HG02840 (cell line): ENCODE data around the gene CEACAM3.

ENCODE experiments used
- ATAC-seq: cut with Tn5 transposase; IDR thresholded peaks from one replicate; pipeline ENCODE4 v1.9.1; 2021; ENCODE audit warnings: mild to moderate bottlenecking, moderate library complexity, moderate number of reproducible peaks; ENCODE audit not compliant: unreplicated experiment, low FRiP score

Gene CEACAM3

GRCh38 chr19:41843371-41843770, 47.0 kb downstream of the CEACAM3 start:
- ATAC-seq, result no peak

GRCh38 chr19:41844601-41845000, 48.2 kb downstream of the CEACAM3 start, which contains the start of gene LYPD4:
TSS of gene LYPD4 (minus strand) at chr19:41844683. CDS start at chr19:41839285, 5,398 bp downstream.
- ATAC-seq, result no peak

GRCh38 chr19:41845001-41845050, 48.4 kb downstream of the CEACAM3 start, which contains the start of gene DMRTC2:
TSS of gene DMRTC2 (plus strand) at chr19:41845042. CDS start at chr19:41847429, 2,387 bp downstream.
- ATAC-seq, result no peak

GRCh38 chr19:41845051-41845590, 48.7 kb downstream of the CEACAM3 start:
- ATAC-seq, result no peak

GRCh38 chr19:41847351-41848105, 51.1 kb downstream of the CEACAM3 start:
- ATAC-seq, result no peak

- no peak for ATAC-seq
Measured at GRCh38 chr19:41848666-41849065, 52.3 kb downstream of the CEACAM3 start.

- no peak for ATAC-seq
Measured at GRCh38 chr19:41849067-41849466, 52.7 kb downstream of the CEACAM3 start.

GRCh38 chr19:41850381-41850780, 54.0 kb downstream of the CEACAM3 start:
- ATAC-seq, result no peak

- no peak for ATAC-seq
Measured at GRCh38 chr19:41851456-41851855, 55.1 kb downstream of the CEACAM3 start.

GRCh38 chr19:41853344-41853743, 57.0 kb downstream of the CEACAM3 start:
- no peak for ATAC-seq

- ATAC-seq, result no peak
Measured at GRCh38 chr19:41853768-41854167, 57.4 kb downstream of the CEACAM3 start.

GRCh38 chr19:41859213-41859617, 62.8 kb downstream of the CEACAM3 start:
- no peak for ATAC-seq

GRCh38 chr19:41859618-41860418, 63.4 kb downstream of the CEACAM3 start, which contains the start of gene RPS19:
TSS of gene RPS19 (plus strand) at chr19:41860255. CDS start at chr19:41860775, 520 bp downstream.
- peak; percentile 90 for ATAC-seq

- no peak for ATAC-seq
Measured at GRCh38 chr19:41860419-41861115, 64.2 kb downstream of the CEACAM3 start.
